H1 (cell line): ENCODE measurements around the gene GBP7. TPM values are rescaled to one million over a fixed set of nuclear protein-coding genes. Genes with fewer than 3 reads are reported as not detected.

ENCODE experiments used
- CTCF ChIA-PET: fragments of 300-600 bp; sonication (Branson Sonifier 250); formaldehyde crosslinking; loops from one replicate; lab custom pipeline; 2021; ENCODE audit not compliant: partially characterized antibody; lab: Charles Lee
- POLR2A ChIA-PET: fragments of 300-600 bp; sonication (Branson Sonifier 250); formaldehyde crosslinking; loops from one replicate; lab custom pipeline; 2021; ENCODE audit warnings: inconsistent platforms; ENCODE audit not compliant: partially characterized antibody; lab: Charles Lee
- DNase-seq, 2 experiments: peaks; one replicate each; pipeline versions ENCODE4 v3.0.0 to v3.0.0-alpha.2; 2010 to 2022; ENCODE audit warnings: low spot score in 2 of 2, low read depth in 1 of 2, mixed read lengths in 1 of 2
- FAIRE-seq: peaks from 2 replicates; lab custom pipeline; 2011; peaks lifted over from hg19 to GRCh38; lab: Jason Lieb, UNC
- H2AFZ ChIP-seq: 2 replicates; pipeline ENCODE4 v1.8.1; 2012; ENCODE audit warnings: low read length, inconsistent platforms
- H2AK5ac ChIP-seq: 2 replicates; pipeline ENCODE4 v1.6.1; 2013; ENCODE audit warnings: low read depth, low read length
- H2BK120ac ChIP-seq: replicated peaks from 2 replicates; pipeline ENCODE3; 2013; ENCODE audit warnings: low read depth, low read length, inconsistent platforms
- H2BK12ac ChIP-seq: 2 replicates; pipeline ENCODE4 v1.6.1; 2013; ENCODE audit warnings: low read depth, low read length
- H2BK15ac ChIP-seq: 2 replicates; pipeline ENCODE4 v1.6.1; 2013; ENCODE audit warnings: low read length
- H2BK20ac ChIP-seq: 2 replicates; pipeline ENCODE4 v1.6.1; 2013; ENCODE audit warnings: low read length
- H2BK5ac ChIP-seq: 2 replicates; pipeline ENCODE4 v1.6.1; 2013; ENCODE audit warnings: low read depth, low read length
- H3K14ac ChIP-seq: 2 replicates; pipeline ENCODE4 v1.6.1; 2013; ENCODE audit warnings: inconsistent platforms; ENCODE audit not compliant: insufficient read length
- H3K18ac ChIP-seq: 2 replicates; pipeline ENCODE4 v1.6.1; 2013; ENCODE audit warnings: low read length; ENCODE audit errors: extremely low read depth
- H3K23ac ChIP-seq: 2 replicates; pipeline ENCODE4 v1.6.1; 2013; ENCODE audit warnings: inconsistent platforms; ENCODE audit not compliant: insufficient read length
- H3K23me2 ChIP-seq: 2 replicates; pipeline ENCODE4 v1.6.1; 2013; ENCODE audit warnings: low read depth, low read length
- H3K27ac ChIP-seq: 2 replicates; pipeline ENCODE4 v1.6.1; 2011; ENCODE audit warnings: low read depth, low read length, inconsistent platforms
- H3K27me3 ChIP-seq, 4 experiments: replicated peaks in 1 of 4; 1 replicate in 1 of 4; 2 replicates in 3 of 4; pipeline versions ENCODE4 v1.6.1 to v1.8.1; 2011 to 2013; ENCODE audit warnings: low read length in 3 of 4, mild to moderate bottlenecking in 3 of 4, inconsistent platforms in 2 of 4, mixed read lengths in 2 of 4, moderate library complexity in 1 of 4; ENCODE audit not compliant: control insufficient read depth in 3 of 4, insufficient read depth in 3 of 4; ENCODE audit errors: extremely low read depth in 1 of 4
- H3K36me3 ChIP-seq, 4 experiments: 2 replicates each; pipeline versions ENCODE4 v1.6.1 to v1.8.1; 2011 to 2013; ENCODE audit warnings: mild to moderate bottlenecking in 4 of 4, low read length in 3 of 4, moderate library complexity in 2 of 4, control low read depth in 1 of 4, inconsistent platforms in 1 of 4; ENCODE audit not compliant: insufficient read depth in 4 of 4, control insufficient read depth in 2 of 4
- H3K4ac ChIP-seq: replicated peaks from 2 replicates; pipeline ENCODE3; 2013; ENCODE audit warnings: low read length, low read depth, mixed read lengths, inconsistent platforms; ENCODE audit not compliant: insufficient read length
- H3K4me1 ChIP-seq, 4 experiments: replicated peaks in 1 of 4; 1 replicate in 1 of 4; 2 replicates in 3 of 4; pipeline versions ENCODE4 v1.6.1 to v1.8.1; 2011 to 2013; ENCODE audit warnings: low read length in 3 of 4, inconsistent platforms in 2 of 4, mixed read lengths in 1 of 4; ENCODE audit not compliant: insufficient read depth in 4 of 4, control insufficient read depth in 3 of 4
- H3K4me2 ChIP-seq, 2 experiments: 2 replicates each; pipeline versions ENCODE4 v1.6.1 to v1.8.1; 2011 to 2013; ENCODE audit warnings: low read depth in 2 of 2, low read length in 2 of 2, control low read depth in 1 of 2, inconsistent platforms in 1 of 2, mild to moderate bottlenecking in 1 of 2; ENCODE audit not compliant: insufficient read depth in 1 of 2
- H3K4me3 ChIP-seq, 4 experiments: fragments of 200-600, 300-600 bp in 1 of 4; sonication (generic), shearing (Covaris generic), sonication (Bioruptor Twin) in 1 of 4; 2 replicates each; pipeline versions ENCODE4 v1.5.1 to v1.8.1; 2011 to 2016; ENCODE audit warnings: low read length in 4 of 4, low read depth in 3 of 4, control low read depth in 2 of 4, inconsistent platforms in 2 of 4, mild to moderate bottlenecking in 2 of 4, mixed read lengths in 1 of 4, moderate library complexity in 1 of 4; ENCODE audit not compliant: insufficient read depth in 2 of 4; ENCODE audit errors: extremely low read depth in 1 of 4
- H3K56ac ChIP-seq: replicated peaks from 2 replicates; pipeline ENCODE3; 2013; ENCODE audit warnings: low read depth, mild to moderate bottlenecking, mixed read lengths, low read length, inconsistent platforms; ENCODE audit not compliant: insufficient read length
- H3K79me1 ChIP-seq: 2 replicates; pipeline ENCODE4 v1.6.1; 2013; ENCODE audit warnings: low read depth, low read length, control low read depth
- H3K79me2 ChIP-seq, 2 experiments: 2 replicates each; pipeline versions ENCODE4 v1.6.1 to v1.8.1; 2012 to 2013; ENCODE audit warnings: low read length in 2 of 2, mild to moderate bottlenecking in 2 of 2, inconsistent platforms in 1 of 2; ENCODE audit not compliant: insufficient read depth in 2 of 2, control insufficient read depth in 1 of 2
- H3K9ac ChIP-seq, 4 experiments: replicated peaks in 1 of 4; 1 replicate in 1 of 4; 2 replicates in 3 of 4; pipeline versions ENCODE4 v1.6.1 to v1.8.1; 2011 to 2013; ENCODE audit warnings: low read depth in 3 of 4, low read length in 3 of 4, control low read depth in 2 of 4, mild to moderate bottlenecking in 2 of 4, moderate library complexity in 2 of 4, inconsistent platforms in 1 of 4; ENCODE audit errors: extremely low read depth in 1 of 4
- H3K9me3 ChIP-seq, 2 experiments: 2 replicates each; pipeline versions ENCODE4 v1.6.1 to v1.8.1; 2012 to 2013; ENCODE audit warnings: mild to moderate bottlenecking in 2 of 2, moderate library complexity in 2 of 2, control low read depth in 1 of 2, inconsistent platforms in 1 of 2, low read depth in 1 of 2, low read length in 1 of 2, mixed read lengths in 1 of 2; ENCODE audit not compliant: insufficient read depth in 2 of 2
- H4K20me1 ChIP-seq, 2 experiments: replicated peaks in 1 of 2; 2 replicates each; pipeline versions ENCODE3 to v1.8.1; 2011 to 2013; ENCODE audit warnings: inconsistent platforms in 2 of 2, low read length in 2 of 2, mild to moderate bottlenecking in 1 of 2; ENCODE audit not compliant: insufficient read depth in 2 of 2, control insufficient read depth in 1 of 2
- H4K5ac ChIP-seq: 2 replicates; pipeline ENCODE4 v1.6.1; 2013; ENCODE audit warnings: low read length, low read depth, mixed read lengths, inconsistent platforms; ENCODE audit not compliant: insufficient read length
- H4K8ac ChIP-seq: 2 replicates; pipeline ENCODE4 v1.8.0; 2013; ENCODE audit warnings: mild to moderate bottlenecking, moderate library complexity, low read length, inconsistent platforms; ENCODE audit not compliant: insufficient read depth; ENCODE audit errors: extremely low read depth
- H4K91ac ChIP-seq: replicated peaks from 2 replicates; pipeline ENCODE3; 2013; ENCODE audit warnings: low read length, mixed read lengths, inconsistent platforms; ENCODE audit not compliant: insufficient read length
- E2F6 ChIP-seq: IDR thresholded peaks from 2 replicates; pipeline ENCODE4 v1.6.1; 2012; ENCODE audit warnings: inconsistent platforms
- RNF2 ChIP-seq: fragments of 200-900, 300-1000 bp; sonication (generic); IDR thresholded peaks from 2 replicates; pipeline ENCODE4 v1.7.1; 2016; ENCODE audit warnings: borderline replicate concordance, low read depth, mild to moderate bottlenecking, antibody characterized with exemption, low read length; ENCODE audit not compliant: poor library complexity, severe bottlenecking; ENCODE audit errors: missing control alignments
- WGBS, 2 experiments: shearing (Covaris generic) in 1 of 2; methylation state at CpG; one replicate each; pipeline versions ENCODE4 v1.1.6 to v1.1.7; 2013 to 2015; ENCODE audit warnings: low lambda C conversion rate in 2 of 2, mixed read lengths in 2 of 2, inconsistent platforms in 1 of 2, low coverage in 1 of 2, missing lambda C conversion rate in 1 of 2; ENCODE audit not compliant: insufficient replicate concordance in 2 of 2, insufficient coverage in 1 of 2, insufficient read length in 1 of 2; ENCODE audit errors: extremely low coverage in 1 of 2, missing lambda C conversion rate in 1 of 2; 5-methylcytosine and 5-hydroxymethylcytosine counted together
- polyA plus RNA-seq, 7 experiments: library from polyadenylated mRNA; depleted of rRNA in 3 of 7; stranded (reverse) in 5 of 7; unstranded in 2 of 7; fragments of >200 nt in 5 of 7; fragments of 200-250 nt in 2 of 7; gene quantifications; 1 replicate in 5 of 7; 2 replicates in 1 of 7; 4 replicates in 1 of 7; pipeline versions ENCODE4 v1.2.1 to v1.2.3, GENCODE V29; 2011 to 2013; ENCODE audit warnings: missing spikeins in 2 of 7, mixed read lengths in 2 of 7
- total RNA-seq: library from RNA; stranded (reverse); fragmentation: NEBNext Ultra II Directional; extraction: Animal tissue kit (Norgen Biotek cat#: 25700); gene quantifications from 2 replicates; pipeline ENCODE4 v1.2.1, GENCODE V29; 2021

The GBP7 gene
- total and polyA plus RNA-seq, 2 of the 8 experiments (the other 6 are each of a cell fraction or from before 2014, with no cell fraction given) = not detected

GRCh38 chr1:89167590-89168230 is 8.1 kb downstream of the GBP7 start:
- no peak for TF ChIP-seq RNF2
- no peak for TF ChIP-seq E2F6
- TF ChIP-seq, all 59 proteins: peak for 0
- no peaks in the 10 kb centered on the region for H3K79me2 ChIP-seq
- H3K23ac ChIP-seq = no peak overlapping the region
- H2BK120ac ChIP-seq = no peak overlapping the region
- no peak overlapping the region for H2BK20ac ChIP-seq
- ChIA-PET POLR2A (no interaction called here), CTCF (no interaction called here)
- no peak overlapping the region for H3K56ac ChIP-seq
- H3K36me3 ChIP-seq = no peaks in the 10 kb centered on the region
- no peaks in the 10 kb centered on the region for H3K9me3 ChIP-seq
- no peak overlapping the region for H3K4me2 ChIP-seq
- H3K4ac ChIP-seq = no peak overlapping the region
- no peak overlapping the region for H4K5ac ChIP-seq
- H4K20me1 ChIP-seq = no peaks in the 10 kb centered on the region
- H2AFZ ChIP-seq = no peak overlapping the region
- H2BK5ac ChIP-seq = no peak overlapping the region
- 82% methylated on average over 2 of the region's 2 CpGs; no CpG with 5 or more reads in 1 of the 2 experiments for WGBS, 2 experiments
- no peak overlapping the region for H3K27ac ChIP-seq
- no peak overlapping the region for H4K91ac ChIP-seq
- no peak overlapping the region for H3K4me3 ChIP-seq
- H3K4me1 ChIP-seq = no peaks in the 10 kb centered on the region
- H3K79me1 ChIP-seq = no peaks in the 10 kb centered on the region
- no peak overlapping the region for H3K9ac ChIP-seq
- no peak for FAIRE-seq
- no peak overlapping the region for H4K8ac ChIP-seq
- no peak overlapping the region for H3K14ac ChIP-seq
- H3K18ac ChIP-seq = no peak overlapping the region
- H2AK5ac ChIP-seq = no peak overlapping the region
- H2BK15ac ChIP-seq = no peak overlapping the region
- H3K23me2 ChIP-seq = no peaks in the 10 kb centered on the region
- H3K27me3 ChIP-seq = no peaks in the 10 kb centered on the region
- no peak overlapping the region for H2BK12ac ChIP-seq
- DNase-seq = no peak
